OCI-LY7 (cell line): ENCODE measurements around the gene DAPK1.

Experiments used
- CTCF ChIP-seq: fragments of 200-600 bp; sonication (generic); conservative IDR thresholded peaks from 2 replicates; pipeline ENCODE4 v1.5.1; 2014; ENCODE audit warnings: mild to moderate bottlenecking, antibody characterized with exemption, low read length, moderate library complexity, mixed read lengths
- EZH2phosphoT487 ChIP-seq: fragments of 200-600 bp; sonication (generic); IDR thresholded peaks from 2 replicates; pipeline ENCODE4 v1.6.1; 2018; ENCODE audit warnings: low read depth, borderline replicate concordance, mild to moderate bottlenecking, mixed run types, antibody characterized with exemption, low read length, moderate library complexity, mixed read lengths

GRCh38 chr9:87675906-87676515 lies 178.3 kb downstream of the DAPK1 start:
- TF ChIP-seq CTCF (no peak), EZH2phosphoT487 (no peak)
